Right atrium auricular region (tissue), 2 donors: ENCODE measurements around the gene FSCN2. TPM values are rescaled to one million over a fixed set of nuclear protein-coding genes. Genes with fewer than 3 reads are reported as not detected.

ENCODE experiments used
- DNase-seq: peaks from one replicate; pipeline ENCODE4 v3.0.0-alpha.2; 2019; ENCODE audit warnings: low spot score
- H3K27ac ChIP-seq, 2 donors: fragments of 200-600 bp; sonication (generic); 1 replicate in 1 of 2; 2 replicates in 1 of 2; pipeline ENCODE4 v1.5.1; 2016 to 2019
- H3K27me3 ChIP-seq, 2 donors: fragments of 200-600 bp; sonication (generic); one replicate each; pipeline versions ENCODE4 v1.5.1 to v1.6.0; 2017 to 2019
- H3K36me3 ChIP-seq: fragments of 200-600 bp; sonication (generic); one replicate; pipeline ENCODE4 v1.5.1; 2016
- H3K4me1 ChIP-seq, 2 donors: fragments of 200-600 bp; sonication (generic); one replicate each; pipeline versions ENCODE4 v1.5.1 to v1.6.0; 2017 to 2019
- H3K4me3 ChIP-seq, 2 donors: fragments of 200-600 bp; sonication (generic); 1 replicate in 1 of 2; 2 replicates in 1 of 2; pipeline ENCODE4 v1.5.1; 2017 to 2019; ENCODE audit warnings: mild to moderate bottlenecking in 1 of 2, moderate library complexity in 1 of 2
- H3K9me3 ChIP-seq, 2 donors: fragments of 200-600 bp; sonication (generic); one replicate each; pipeline ENCODE4 v1.5.1; 2019
- CTCF ChIP-seq, 2 donors: fragments of 200-600 bp; sonication (generic); IDR thresholded peaks; one replicate each; pipeline ENCODE4 v1.5.1; 2019; ENCODE audit warnings: antibody characterized with exemption in 2 of 2
- total RNA-seq, 2 donors: library from RNA; depleted of rRNA; stranded (reverse); fragments of >200 nt; gene quantifications; one replicate each; pipeline ENCODE4 v1.1.0, GENCODE V29; 2016

FSCN2 gene
- total RNA-seq, 2 donors from 2014 or later = 0.63 to 0.74 TPM

- no peak for TF ChIP-seq CTCF (IDR thresholded peaks at IDR 0.05)
- no peak overlapping the region for H3K4me3 ChIP-seq
- H3K9me3 ChIP-seq = no peaks in the 10 kb centered on the region
- H3K27me3 ChIP-seq = no peaks in the 10 kb centered on the region
- H3K4me1 ChIP-seq = no peaks in the 10 kb centered on the region
- no peak for DNase-seq
- H3K27ac ChIP-seq = no peak overlapping the region
- H3K36me3 ChIP-seq = no peaks in the 10 kb centered on the region
Measured at GRCh38 chr17:81502471-81503017, 25.6 kb upstream of the FSCN2 start.

GRCh38 chr17:81503619-81504018 is 24.6 kb upstream of the FSCN2 start:
- Histone ChIP-seq H3K4me3 (no peak overlapping the region), H3K27ac (no peak overlapping the region), H3K9me3 (no peaks in the 10 kb centered on the region), H3K27me3 (no peaks in the 10 kb centered on the region), H3K4me1 (peaks cover 0 to 2% of the 10 kb centered on the region in 2 donors), H3K36me3 (peaks cover 1% of the 10 kb centered on the region)
- no peak for DNase-seq
- no peak for TF ChIP-seq CTCF (IDR thresholded peaks at IDR 0.05)

DNA sequence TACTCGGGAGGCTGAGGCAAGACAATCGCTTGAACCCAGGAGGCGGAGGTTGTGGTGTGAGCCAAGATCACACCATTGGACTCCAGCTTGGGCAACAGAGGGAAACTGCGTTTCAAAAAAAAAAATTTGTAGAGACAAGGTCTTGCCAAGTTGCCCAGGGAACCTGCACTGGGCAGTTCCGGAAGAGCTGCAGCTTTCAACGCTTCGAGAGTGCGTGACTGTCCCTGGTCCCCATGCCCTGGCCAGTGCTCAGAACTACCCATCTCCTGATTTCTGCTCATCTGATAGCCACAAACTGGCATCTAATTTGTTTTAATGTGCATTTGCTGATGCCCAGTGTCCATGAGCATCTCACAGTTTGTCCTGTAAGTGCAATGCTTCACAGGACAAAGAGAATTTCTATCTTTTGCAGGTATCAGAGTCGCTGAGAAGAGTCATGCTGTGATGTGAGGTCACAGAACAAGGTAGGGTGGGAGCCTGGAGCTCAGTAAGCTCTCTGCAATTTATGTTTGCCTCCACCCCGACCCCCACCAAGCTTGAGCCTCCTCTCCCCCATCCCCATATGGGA is 19.5 kb upstream of the FSCN2 start:
- TF ChIP-seq CTCF (IDR thresholded peaks at IDR 0.05) = no peak
- Histone ChIP-seq H3K4me1 (peaks cover 0 to 25% of the 10 kb centered on the region in 2 donors), H3K27me3 (no peaks in the 10 kb centered on the region), H3K9me3 (no peaks in the 10 kb centered on the region), H3K27ac (peak overlapping the region in 1 of 2 donors; percentile 98), H3K4me3 (peak overlapping the region; percentile 67 to 94), H3K36me3 (peaks cover 39% of the 10 kb centered on the region)
- no peak for DNase-seq

GRCh38 chr17:81509207-81509971 is 18.8 kb upstream of the FSCN2 start:
- DNase-seq = no peak
- TF ChIP-seq CTCF (IDR thresholded peaks at IDR 0.05) = no peak
- peaks cover 39% of the 10 kb centered on the region for H3K36me3 ChIP-seq
- no peaks in the 10 kb centered on the region for H3K9me3 ChIP-seq
- peak overlapping the region; percentile 67 to 94 for H3K4me3 ChIP-seq
- H3K27me3 ChIP-seq = no peaks in the 10 kb centered on the region
- peaks cover 0 to 32% of the 10 kb centered on the region in 2 donors for H3K4me1 ChIP-seq
- peak overlapping the region; percentile 42 to 98 for H3K27ac ChIP-seq

DNA sequence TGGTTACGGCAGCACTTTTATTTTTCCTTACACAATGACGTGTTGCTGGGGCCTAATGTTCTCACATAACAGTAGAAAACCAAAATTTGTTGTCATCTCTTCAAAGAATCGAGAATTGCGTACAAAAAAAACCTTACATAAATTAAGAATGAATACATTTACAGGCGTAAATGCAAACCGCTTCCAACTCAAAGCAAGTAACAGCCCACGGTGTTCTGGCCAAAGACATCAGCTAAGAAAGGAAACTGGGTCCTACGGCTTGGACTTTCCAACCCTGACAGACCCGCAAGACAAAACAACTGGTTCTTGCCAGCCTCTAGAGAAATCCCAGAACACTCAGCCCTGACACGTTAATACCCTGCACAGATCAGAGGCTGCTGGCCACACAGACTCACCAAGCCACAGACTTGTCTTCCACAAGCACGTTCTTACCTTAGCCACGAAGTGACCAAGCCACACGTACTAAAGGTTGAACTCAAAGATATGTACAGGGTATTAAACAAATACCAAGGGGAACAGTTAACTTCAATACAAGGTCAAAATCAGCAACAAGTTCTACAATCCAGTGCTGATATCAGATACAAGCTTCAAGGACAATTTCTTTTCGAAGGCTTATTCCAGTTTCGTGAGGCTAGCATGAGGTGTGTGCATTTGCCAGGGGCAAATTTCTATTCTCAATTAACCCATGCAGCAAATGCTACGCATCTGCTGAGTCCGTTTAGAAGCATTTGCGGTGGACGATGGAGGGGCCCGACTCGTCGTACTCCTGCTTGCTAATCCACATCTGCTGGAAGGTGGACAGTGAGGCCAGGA is 18.0 kb upstream of the FSCN2 start:
- Histone ChIP-seq H3K4me3 (peak overlapping the region; percentile 67 to 94), H3K36me3 (peaks cover 39% of the 10 kb centered on the region), H3K4me1 (peaks cover 0 to 32% of the 10 kb centered on the region in 2 donors), H3K9me3 (no peaks in the 10 kb centered on the region), H3K27me3 (no peaks in the 10 kb centered on the region), H3K27ac (peak overlapping the region; percentile 42 to 98)
- DNase-seq = no peak
- no peak for TF ChIP-seq CTCF (IDR thresholded peaks at IDR 0.05)
